Measurements from ENCODE around the gene DNM1L.

DNM1L gene

DNA sequence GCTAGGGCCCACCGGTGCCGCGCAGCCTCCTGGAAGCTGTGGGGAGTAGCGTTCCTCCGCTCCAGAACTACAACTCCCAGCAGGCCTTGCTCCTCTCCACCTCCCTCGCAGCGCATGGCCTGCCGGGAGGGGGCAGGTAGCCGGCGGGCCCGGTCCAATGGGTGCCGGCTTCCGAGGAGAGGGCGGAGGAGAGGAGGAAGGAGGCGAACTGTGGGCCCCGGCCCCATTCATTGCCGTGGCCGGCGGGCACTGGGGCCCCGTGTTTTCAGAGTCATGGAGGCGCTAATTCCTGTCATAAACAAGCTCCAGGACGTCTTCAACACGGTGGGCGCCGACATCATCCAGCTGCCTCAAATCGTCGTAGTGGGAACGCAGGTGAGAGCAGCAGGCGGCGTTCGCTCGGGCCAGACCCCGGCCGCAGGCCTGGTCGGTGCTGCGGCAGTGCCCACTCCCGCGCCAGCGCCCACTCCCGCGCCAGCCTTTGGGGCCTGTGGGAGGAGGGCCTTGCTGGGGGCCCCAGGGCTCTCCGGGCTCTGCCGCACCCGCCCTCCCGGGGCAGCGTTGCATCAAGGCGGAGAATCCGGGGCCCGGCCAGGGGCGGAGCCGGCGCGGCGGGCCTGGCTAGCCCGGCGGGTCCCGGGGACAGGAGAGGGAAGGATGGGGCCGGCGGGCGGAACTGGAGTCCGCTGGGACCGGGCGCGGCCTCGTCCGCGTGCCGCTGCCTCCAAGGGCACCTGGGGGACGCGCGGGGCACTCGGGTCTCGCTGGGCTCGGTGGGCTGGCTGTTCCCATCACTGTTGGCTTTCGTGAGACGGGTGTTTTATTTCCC is at the start of gene DNM1L:
Gene DNM1L, plus strand, starts transcription at position 211 of the 829 bp plus-strand sequence. Its CDS starts 63 bp downstream, at position 274.
- in situ Hi-C loops (cut with MboI; ENCODE audit: low sequenced_read_pairs): loop anchor here (10.0 to 25.0 kb wide), 3 partner anchors 225 to 1017 kb away; partner anchors contain the start of gene ETFBKMT

DNA sequence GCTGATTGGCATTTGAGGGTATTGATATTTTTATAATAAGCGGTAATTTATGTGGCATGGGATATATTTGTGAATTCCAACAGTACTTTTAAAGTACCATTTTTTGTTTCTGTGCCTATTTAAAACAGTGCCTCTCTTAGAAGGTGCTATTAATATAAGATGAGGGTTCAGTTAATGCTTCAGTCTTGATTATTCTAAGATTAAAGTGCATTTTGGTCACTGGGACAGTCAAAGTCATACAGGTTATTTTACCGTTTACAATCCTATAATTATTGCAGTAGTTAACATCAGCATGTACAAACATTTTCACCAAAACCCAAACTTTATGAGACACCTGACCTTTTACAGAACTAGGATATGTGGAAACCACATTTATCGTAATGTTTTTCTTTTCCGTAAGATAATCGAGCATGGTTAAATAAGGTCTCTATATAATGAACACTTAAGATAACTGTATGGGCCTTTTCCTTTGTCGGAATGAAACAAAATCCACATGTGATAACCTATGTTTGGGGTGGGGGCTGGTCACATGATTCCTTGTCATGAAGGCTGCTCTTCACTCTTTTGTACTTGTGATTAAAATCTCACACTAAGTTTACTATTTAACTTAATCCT is 37.7 kb upstream of the DNM1L start:
- in situ Hi-C loops (cut with MboI; ENCODE audit: low sequenced_read_pairs): loop anchor here (10.0 kb wide), 1 partner anchor 187 kb away; no protein-coding TSS in a partner anchor

DNA sequence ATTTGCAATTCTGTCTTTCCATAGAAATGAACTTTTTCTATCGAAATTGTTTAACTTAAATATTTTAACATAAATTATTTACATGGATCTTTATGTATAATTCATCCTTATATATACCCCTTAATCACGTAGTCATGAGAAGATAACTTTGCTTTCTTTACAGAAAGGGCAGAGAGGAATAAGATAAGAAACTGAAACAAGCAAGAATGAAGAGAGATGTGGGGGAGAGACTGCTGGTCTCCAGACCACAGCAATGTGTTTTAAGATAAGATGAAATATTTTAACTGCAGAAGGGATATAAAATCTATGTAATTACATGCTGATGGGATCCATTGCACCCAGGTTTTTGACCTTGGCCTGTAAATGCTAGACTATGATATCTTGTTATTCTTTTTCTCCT is 34.7 kb upstream of the DNM1L start:
- in situ Hi-C loops (cut with MboI; ENCODE audit: low sequenced_read_pairs): loop anchor here (10.0 kb wide), 1 partner anchor 190 kb away; no protein-coding TSS in a partner anchor

DNA sequence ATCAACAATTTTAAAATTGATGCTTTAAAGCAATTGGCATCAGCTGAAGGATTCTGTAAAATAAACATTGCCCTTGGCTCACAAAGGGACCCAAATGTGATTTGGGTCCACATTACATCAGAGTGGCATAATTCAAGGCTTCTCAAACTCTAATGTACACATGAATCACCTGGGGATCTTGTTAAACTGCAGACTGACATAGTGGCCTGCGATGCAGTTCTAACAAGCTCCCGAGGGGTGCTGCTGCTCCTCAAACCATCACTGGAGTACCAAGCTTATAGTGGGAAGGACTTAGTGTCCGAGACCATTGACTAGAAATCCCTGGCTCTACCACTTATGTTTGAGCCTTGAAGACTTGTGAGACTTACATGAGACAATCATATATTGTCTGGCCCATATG is 31.8 kb upstream of the DNM1L start:
- in situ Hi-C loops (cut with MboI; ENCODE audit: low sequenced_read_pairs): loop anchor here (10.0 kb wide), 1 partner anchor 192 kb away; no protein-coding TSS in a partner anchor

DNA sequence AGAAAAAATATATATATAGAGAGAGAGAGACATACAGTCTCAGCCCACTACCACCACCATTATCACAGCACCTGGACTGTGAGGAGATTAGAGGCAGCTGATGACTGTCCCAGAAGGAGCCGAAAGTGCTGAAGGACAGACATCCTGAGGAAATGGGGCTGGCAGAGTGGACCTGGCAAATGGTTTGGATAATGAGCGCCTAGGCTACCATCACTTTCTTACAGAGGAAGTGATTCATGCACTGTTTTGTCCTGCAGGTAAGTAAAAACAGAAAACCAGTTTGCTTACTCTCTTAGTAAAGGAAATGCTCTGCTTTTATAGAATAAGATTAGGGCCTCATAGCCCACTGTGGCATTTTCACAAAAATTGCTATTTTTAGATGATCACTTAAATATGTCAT is 28.6 kb upstream of the DNM1L start:
- in situ Hi-C loops (cut with MboI; ENCODE audit: low sequenced_read_pairs): no loop called here

DNA sequence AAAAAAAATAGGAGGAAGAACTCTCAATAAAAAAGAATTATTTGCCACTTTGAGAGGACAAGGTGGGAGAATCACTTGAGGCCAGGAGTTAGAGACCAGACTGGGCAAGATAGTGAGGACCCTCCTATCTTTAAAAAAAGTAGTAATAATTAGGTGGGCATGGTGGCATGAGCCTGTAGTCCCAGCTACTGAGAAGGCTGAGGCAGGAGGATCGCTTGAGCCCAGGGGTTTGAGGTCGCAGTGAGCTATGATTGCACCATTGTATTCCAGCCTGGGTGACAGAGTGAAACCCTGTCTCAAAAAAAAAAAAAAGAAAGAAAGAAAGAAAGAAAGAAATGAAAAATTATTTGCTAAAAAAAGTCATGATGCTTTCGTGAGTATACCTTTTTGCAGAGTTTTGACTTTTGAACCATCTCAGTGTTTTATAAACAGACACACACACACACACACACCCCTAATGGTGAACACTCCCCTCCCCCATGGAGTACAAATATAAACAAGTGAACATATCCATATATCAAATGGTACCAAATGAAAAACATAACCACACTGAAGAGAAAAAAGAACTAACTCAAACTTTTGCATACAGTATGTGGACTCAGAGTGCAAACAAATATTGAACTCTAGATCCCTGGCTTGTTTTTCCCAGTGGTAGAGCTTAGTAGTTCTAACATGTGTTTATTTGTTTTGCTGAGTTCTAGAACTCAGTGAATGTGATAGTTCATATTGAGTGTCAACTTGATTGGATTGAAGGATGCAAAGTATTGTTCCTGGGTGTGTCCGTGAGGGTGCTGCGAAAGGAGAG is 27.7 kb upstream of the DNM1L start:
- in situ Hi-C loops (cut with MboI; ENCODE audit: low sequenced_read_pairs): no loop called here

DNA sequence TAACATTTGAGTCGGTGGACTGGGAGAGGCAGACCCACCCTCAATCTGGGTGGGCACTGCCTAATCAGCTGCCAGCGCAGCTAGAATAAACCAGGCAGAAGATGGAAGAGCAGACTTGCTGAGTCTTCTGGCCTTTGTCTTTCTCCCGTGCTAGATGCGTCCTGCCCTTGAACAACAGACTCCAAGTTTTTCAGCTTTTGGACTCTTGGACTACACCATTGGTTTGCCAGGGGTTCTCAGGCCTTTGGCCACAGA is 27.2 kb upstream of the DNM1L start:
- in situ Hi-C loops (cut with MboI; ENCODE audit: low sequenced_read_pairs): no loop called here

DNA sequence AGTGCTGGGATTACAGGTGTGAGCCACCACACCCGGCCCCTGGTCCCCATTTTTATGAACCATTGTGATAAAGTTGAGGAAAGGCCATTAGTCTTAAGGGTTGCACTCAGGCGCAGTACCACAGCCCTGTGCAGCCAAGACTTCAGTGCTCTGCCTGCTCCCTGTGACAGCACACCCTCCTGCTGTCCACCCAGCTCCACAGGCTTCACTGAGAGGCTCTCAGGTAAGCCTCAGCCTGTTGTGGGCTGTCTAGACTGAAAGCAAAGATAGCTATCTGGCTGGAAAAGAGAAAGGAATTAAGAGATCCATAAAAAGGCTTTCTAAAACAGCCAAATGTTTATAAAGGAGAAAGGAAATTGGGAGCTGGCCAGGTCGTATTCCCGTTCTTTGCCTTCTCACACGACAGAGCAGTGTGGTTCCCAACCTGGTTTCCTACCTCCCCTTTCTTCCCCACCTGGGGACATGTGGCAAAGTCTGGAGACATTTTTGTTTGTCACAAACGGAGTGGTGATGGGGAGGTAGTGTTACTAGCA is 19.1 kb upstream of the DNM1L start:
- in situ Hi-C loops (cut with MboI; ENCODE audit: low sequenced_read_pairs): no loop called here

DNA sequence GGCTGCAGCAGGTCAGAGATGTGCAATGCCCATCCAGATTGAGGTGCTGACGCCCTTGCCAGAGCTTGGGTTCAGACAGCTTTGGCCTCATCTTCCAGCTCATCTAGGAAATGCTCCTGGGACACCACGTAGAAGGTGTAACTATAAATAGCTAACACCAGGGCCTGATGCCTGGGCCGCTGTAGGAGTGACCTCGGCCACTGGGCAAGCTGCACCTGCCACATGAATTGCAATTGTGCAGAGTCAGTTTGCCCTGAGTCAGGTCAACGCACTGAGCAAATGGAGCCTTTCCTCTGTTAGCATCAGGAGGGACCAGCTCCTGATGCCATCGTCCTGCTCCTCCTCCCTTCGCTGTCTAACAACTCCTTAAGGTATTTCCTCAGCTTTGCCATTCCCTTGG is 17.4 kb upstream of the DNM1L start:
- in situ Hi-C loops (cut with MboI; ENCODE audit: low sequenced_read_pairs): no loop called here

DNA sequence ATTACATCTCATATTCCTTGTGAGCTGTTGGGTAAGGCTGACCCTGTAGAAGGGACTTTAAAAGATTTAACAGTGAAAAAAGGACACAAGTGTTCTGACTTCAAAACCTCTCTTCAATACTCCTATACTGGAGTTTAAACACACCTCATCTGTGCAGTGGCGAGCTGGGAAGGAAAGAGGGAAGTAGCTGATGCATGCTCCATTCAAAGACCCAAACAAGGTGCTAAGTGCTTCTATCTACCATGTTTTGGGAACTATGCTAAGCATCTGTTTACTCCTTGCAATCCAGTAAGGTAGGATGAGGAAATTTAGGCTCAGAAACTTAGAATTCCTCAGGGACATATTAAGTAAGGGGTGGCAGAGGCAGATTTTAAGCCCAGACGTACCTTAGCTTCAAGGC is 16.4 kb upstream of the DNM1L start:
- in situ Hi-C loops (cut with MboI; ENCODE audit: low sequenced_read_pairs): no loop called here

DNA sequence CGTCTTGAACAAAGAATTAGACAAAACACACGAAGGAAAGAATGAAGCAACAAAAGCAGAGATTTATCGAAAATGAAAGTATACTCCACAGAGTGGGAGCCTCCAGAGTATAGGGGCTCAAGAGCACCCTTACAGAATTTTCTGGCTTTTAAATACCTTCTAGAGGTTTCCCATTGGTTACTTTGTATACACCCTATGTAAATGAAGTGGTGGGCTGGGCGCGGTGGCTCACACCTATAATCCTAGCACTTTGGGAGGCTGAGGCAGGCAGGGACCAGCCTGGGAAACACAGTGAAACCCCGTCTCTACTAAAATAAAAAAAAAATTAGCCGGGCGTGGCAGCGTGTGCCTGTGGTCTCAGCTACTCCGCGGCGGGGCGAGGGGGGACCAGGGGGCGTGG is 13.1 kb upstream of the DNM1L start:
- in situ Hi-C loops (cut with MboI; ENCODE audit: low sequenced_read_pairs): no loop called here

DNA sequence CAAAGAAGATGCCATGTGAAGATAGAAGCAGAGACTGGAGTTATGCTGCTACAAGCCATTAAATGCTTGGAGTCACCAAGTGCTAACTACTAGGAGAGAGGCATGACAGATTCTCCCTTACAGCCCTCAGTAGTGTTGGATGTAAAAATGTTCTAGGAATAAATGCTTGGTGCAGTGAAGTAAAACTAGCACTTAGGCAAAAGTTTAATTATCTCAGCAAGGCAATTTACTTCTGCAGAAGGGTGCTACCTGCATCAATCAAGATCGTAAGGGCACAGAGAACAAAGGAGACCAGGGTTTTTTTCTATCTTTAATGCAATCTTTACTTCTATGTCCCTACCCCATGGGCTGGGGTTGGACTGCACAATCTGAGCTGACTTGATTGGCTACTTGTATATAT is 9.5 kb upstream of the DNM1L start:
- in situ Hi-C loops (cut with MboI; ENCODE audit: low sequenced_read_pairs): no loop called here

DNA sequence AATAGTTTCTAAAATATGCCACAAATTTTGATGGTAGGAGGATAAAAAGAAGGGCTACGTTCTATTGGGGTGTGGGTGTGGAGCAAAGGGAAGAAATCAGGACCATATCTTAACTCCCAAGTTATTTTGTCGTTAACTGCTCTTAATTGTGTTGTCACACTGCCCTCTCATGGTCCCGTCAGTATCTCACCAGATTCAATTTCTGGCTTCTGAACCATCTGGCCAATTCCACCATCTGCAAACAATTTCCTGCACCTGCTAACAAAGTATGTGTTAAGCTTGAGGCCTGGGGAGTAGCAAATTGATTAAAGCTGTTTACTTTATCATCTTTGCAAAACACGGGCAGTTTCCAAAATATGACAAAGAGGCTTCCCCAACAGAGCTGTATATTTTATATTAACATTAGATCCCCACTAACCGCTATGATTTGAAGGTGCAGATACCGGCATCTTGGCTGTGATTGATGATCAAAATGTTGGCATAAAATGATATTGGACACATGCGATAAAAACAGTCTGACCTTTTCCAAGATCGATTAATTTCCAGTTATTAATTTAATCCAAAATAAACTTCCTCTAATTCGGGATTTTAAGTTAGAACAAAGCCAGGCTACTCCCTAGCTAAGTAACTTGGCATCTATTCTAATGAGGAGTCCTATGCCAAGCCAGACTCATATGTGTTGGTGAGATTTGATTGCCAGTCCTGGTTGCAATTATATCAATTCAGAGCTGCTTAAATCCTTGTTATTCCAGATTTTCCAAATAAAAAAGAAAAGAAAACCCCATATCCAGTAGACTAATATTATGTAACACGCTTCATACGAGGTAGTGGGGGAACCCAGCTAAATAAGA is 6.9 kb upstream of the DNM1L start:
- in situ Hi-C loops (cut with MboI; ENCODE audit: low sequenced_read_pairs): loop anchor here (10.0 kb wide), 1 partner anchor 217 kb away; no protein-coding TSS in a partner anchor

DNA sequence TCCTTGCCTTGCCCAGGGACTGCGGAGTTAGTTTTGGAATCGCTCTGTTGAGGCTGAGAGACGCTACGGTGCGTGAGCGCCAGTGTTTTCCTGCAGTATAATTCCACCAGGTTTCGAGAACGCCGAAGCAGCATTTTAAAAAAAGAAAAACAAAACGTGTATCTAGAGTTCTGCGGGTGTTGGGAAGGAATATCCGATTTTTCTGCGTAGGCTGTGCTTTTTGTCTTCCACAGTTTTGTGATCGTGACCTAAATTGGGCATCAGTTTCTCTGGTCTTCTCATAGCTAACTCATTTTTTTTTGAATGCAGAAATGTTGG is 778 bp downstream of the DNM1L start:
- in situ Hi-C loops (cut with MboI; ENCODE audit: low sequenced_read_pairs): loop anchor here (10.0 to 25.0 kb wide), 3 partner anchors 225 to 1018 kb away; partner anchors contain the start of gene ETFBKMT

DNA sequence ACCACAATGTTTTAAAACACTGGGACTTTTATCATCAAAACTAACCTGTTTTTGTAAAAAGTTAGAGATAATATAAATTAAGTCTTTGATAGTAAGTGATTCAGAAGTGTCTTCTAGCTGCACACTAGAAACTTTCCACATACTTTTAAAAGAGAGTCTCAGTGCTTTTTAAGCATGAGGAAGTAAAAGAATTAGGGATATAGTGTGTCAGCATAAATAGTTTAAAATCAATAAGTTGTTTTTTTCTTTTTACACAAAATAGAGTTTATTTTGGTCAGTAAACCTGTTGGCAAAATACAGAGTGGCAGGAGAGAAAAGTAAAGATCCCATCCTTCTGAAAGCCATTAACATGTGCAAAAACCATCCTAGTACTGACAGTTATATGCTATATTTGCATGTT is 1.7 kb downstream of the DNM1L start:
- in situ Hi-C loops (cut with MboI; ENCODE audit: low sequenced_read_pairs): loop anchor here (25.0 kb wide), 2 partner anchors 318 to 1018 kb away; partner anchors contain the start of gene ETFBKMT

DNA sequence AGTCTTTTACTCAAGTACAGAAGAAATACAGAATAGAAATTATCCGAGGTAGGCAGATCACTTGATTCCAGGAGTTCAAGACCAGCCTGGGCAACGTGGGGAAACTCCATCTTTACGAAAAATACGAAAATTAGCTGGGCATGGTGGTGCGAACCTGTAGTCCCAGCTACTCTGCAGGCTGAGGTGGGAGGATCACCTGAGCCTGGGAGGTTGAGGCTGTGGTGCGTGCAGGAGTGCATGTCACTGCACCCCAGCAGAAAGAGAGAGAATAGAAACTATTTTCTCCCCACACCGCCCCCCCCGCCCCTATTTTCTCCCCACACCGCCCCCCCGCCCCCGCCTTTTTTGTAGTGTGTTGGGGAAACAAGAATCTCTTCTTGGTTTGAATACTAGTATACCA is 2.2 kb downstream of the DNM1L start:
- in situ Hi-C loops (cut with MboI; ENCODE audit: low sequenced_read_pairs): loop anchor here (25.0 kb wide), 2 partner anchors 319 to 1019 kb away; partner anchors contain the start of gene ETFBKMT

DNA sequence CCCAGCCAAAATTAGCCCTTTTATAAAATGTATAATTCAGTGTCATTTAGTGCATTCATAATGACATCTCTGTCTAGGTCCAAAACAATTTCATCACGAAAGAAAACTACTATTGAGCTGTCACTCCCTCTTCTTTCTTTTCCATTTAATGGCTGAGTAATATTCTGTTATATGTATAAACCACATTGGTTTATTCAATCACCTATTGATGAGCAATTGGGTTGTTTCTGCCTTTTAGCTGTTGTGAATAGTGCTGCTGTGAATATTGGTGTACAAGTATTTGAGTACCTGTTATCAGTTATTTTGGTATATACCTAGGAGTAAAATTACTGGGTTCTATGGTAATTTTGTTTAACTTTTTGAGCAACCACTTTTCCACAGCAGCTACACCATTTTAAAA is 7.2 kb downstream of the DNM1L start:
- in situ Hi-C loops (cut with MboI; ENCODE audit: low sequenced_read_pairs): loop anchor here (25.0 kb wide), 2 partner anchors 324 to 1024 kb away; partner anchors contain the start of gene ETFBKMT

DNA sequence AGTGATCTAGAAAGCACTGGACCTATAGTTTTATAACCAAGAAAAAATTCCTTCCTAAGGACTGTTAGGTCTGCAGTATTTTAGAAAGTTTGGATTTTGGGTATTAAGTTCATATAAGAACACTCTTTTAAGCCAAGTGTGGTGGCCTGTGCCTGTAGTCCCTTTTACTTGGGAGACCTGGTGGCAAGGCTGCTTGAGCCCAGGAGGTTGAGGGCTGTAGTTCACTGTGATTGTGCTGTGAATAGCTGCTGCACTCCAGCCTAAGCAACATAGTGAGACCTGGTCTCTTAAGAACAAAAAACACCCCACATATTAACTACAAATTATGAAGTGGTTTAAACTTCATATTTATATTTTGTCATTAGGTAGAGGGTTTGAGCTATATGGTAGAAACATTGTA is 9.7 kb downstream of the DNM1L start:
- in situ Hi-C loops (cut with MboI; ENCODE audit: low sequenced_read_pairs): loop anchor here (25.0 kb wide), 2 partner anchors 326 to 1026 kb away; partner anchors contain the start of gene ETFBKMT

DNA sequence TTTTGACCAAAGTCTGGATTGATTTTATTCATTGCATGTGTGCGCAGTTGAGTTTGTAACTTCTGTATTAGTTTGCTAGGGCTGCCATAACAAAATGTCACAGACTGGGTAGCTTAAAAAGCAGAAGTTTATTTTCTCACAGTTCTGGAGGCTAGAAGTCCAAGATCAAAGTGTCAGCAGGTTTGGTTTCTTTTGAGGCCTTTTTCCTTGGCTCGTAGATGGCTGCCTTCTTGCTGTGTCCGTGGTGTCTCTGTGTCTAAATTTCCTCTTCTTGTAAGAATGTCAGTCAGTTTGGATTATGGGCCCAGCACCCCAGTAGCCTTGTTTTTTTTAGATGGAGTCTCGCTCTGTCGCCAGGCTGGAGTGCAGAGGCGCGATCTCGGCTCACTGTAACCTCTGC is 11.8 kb downstream of the DNM1L start:
- in situ Hi-C loops (cut with MboI; ENCODE audit: low sequenced_read_pairs): loop anchor here (25.0 kb wide), 2 partner anchors 329 to 1029 kb away; partner anchors contain the start of gene ETFBKMT

DNA sequence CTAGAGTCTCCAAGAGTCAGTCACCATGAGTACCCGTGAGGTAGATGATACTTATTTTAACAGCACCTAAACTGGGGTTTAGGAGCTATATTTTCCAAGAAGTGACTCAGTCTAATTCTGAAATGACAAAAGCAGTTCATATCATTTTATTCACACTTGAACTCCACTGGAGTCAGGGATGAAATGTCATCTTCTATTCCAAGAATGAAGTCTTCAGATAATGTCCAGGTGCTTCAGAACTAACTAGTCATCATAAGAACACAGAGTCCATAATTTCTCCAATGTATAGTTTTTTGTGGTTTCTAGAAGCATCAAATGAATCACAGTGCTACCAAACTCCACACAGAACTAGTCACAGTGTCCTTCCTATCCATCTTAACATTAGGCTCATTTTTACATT is 13.3 kb downstream of the DNM1L start:
- in situ Hi-C loops (cut with MboI; ENCODE audit: low sequenced_read_pairs): loop anchor here (25.0 kb wide), 2 partner anchors 330 to 1030 kb away; partner anchors contain the start of gene ETFBKMT

Measured in HL-60/S4 treated with phorbol 12-myristate 13-acetate at 8.2 ng/mL for 4 days and 3 days (cell line).